ENCODE measurements around the gene LMOD2. TPM values are rescaled to one million over a fixed set of nuclear protein-coding genes. Genes with fewer than 3 reads are reported as not detected.

Gene LMOD2
- total and polyA plus RNA-seq, 4 experiments from 2014 or later: 0.17 TPM; not detected in 3

Other genes with a start within 250 kb of the LMOD2 start
- under 1 TPM; 0.14 to 0.49 TPM for gene IQUB, start 121.3 kb upstream of the LMOD2 start, total RNA-seq
- not detected for gene IQUB, start 121.3 kb upstream of the LMOD2 start, polyA plus RNA-seq
- gene NDUFA5, start 98.0 kb upstream of the LMOD2 start, total RNA-seq: 10 to 100 TPM; 62.7 to 64.6 TPM
- 100 to 1,000 TPM in 1 of 2 donors, 10 to 100 TPM in 1; 80.1 to 108 TPM for gene NDUFA5, start 98.0 kb upstream of the LMOD2 start, polyA plus RNA-seq
- not detected for gene ASB15, start 54.0 kb upstream of the LMOD2 start, total RNA-seq
- under 1 TPM; 0.10 to 0.21 TPM for gene ASB15, start 54.0 kb upstream of the LMOD2 start, polyA plus RNA-seq
- gene WASL, start 93.1 kb downstream of the LMOD2 start, total RNA-seq: 10 to 100 TPM; 12.7 to 13.5 TPM
- gene WASL, start 93.1 kb downstream of the LMOD2 start, polyA plus RNA-seq: 1 to 10 TPM; 1.9 to 2.9 TPM
- not detected for gene HYAL4, start 189.3 kb downstream of the LMOD2 start, total RNA-seq
- gene HYAL4, start 189.3 kb downstream of the LMOD2 start, polyA plus RNA-seq: not detected

All from CD4-positive, alpha-beta memory T cell (primary cell).